Uterus (tissue), 2 donors: ENCODE results near the gene FHAD1.

Experiments
- POLR2A ChIP-seq, 2 donors: fragments of 450-650 bp; IDR thresholded peaks; one replicate each; pipeline ENCODE4 v1.6.1; 2016; ENCODE audit warnings: antibody characterized with exemption in 2 of 2, mild to moderate bottlenecking in 1 of 2, moderate library complexity in 1 of 2
- TF ChIP-seq, protein P1 (sequence below), 4 experiments: fragments of 200-600 bp in 2 of 4; fragments of 450-650 bp in 2 of 4; sonication (generic) in 2 of 4; IDR thresholded peaks; one replicate each; pipeline ENCODE4 v1.5.1; 2016 to 2019; ENCODE audit warnings: antibody characterized with exemption in 4 of 4, mild to moderate bottlenecking in 2 of 4, moderate library complexity in 1 of 4

GRCh38 chr1:15422871-15423270 is 175.8 kb downstream of the FHAD1 start:
- no peak for TF ChIP-seq POLR2A (IDR thresholded peaks at IDR 0.05)
- TF ChIP-seq, protein P1, sequence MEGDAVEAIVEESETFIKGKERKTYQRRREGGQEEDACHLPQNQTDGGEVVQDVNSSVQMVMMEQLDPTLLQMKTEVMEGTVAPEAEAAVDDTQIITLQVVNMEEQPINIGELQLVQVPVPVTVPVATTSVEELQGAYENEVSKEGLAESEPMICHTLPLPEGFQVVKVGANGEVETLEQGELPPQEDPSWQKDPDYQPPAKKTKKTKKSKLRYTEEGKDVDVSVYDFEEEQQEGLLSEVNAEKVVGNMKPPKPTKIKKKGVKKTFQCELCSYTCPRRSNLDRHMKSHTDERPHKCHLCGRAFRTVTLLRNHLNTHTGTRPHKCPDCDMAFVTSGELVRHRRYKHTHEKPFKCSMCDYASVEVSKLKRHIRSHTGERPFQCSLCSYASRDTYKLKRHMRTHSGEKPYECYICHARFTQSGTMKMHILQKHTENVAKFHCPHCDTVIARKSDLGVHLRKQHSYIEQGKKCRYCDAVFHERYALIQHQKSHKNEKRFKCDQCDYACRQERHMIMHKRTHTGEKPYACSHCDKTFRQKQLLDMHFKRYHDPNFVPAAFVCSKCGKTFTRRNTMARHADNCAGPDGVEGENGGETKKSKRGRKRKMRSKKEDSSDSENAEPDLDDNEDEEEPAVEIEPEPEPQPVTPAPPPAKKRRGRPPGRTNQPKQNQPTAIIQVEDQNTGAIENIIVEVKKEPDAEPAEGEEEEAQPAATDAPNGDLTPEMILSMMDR (IDR thresholded peaks at IDR 0.05): no peak
